Activated T-helper 1 cell treated with anti-CD3 and anti-CD28 coated beads, Interleukin-12 subunit alpha, Interleukin-12 subunit beta, Interleukin-2, Interleukin-4 antibody, amounts not matched to agents 30 ng/mL and 10 ng/mL and 1 ng/mL, durations not matched to agents 14 hours and 24 hours and 36 hours (primary cell): ENCODE measurements around the gene GREM1. TPM values are rescaled to one million over a fixed set of nuclear protein-coding genes. Genes with fewer than 3 reads are reported as not detected.
A peak's percentile ranks its signal among the peaks of the same experiment; 100 is the strongest.

ENCODE experiments used
- DNase-seq: peaks from one replicate; pipeline ENCODE4 v3.0.0; 2021; ENCODE audit warnings: low spot score
- H3K27ac Mint-ChIP-seq: one replicate; pipeline ENCODE4 v1.8.0; 2021; ENCODE audit warnings: mild to moderate bottlenecking, mixed read lengths
- H3K27me3 Mint-ChIP-seq: one replicate; pipeline ENCODE4 v1.8.0; 2022; ENCODE audit warnings: mild to moderate bottlenecking, moderate library complexity, mixed read lengths; ENCODE audit not compliant: insufficient read depth
- H3K36me3 Mint-ChIP-seq: one replicate; pipeline ENCODE4 v1.8.0; 2021; ENCODE audit warnings: low read depth, mixed read lengths
- H3K4me1 Mint-ChIP-seq: one replicate; pipeline ENCODE4 v1.8.0; 2021; ENCODE audit warnings: low read depth, mixed read lengths
- H3K4me3 Mint-ChIP-seq: one replicate; pipeline ENCODE4 v1.8.0; 2021; ENCODE audit warnings: mild to moderate bottlenecking, moderate library complexity, mixed read lengths
- H3K9me3 Mint-ChIP-seq: one replicate; pipeline ENCODE4 v1.8.0; 2021; ENCODE audit warnings: mixed read lengths
- intact Hi-C: fragments of 100-400 bp; cut with micrococcal nuclease; formaldehyde crosslinking; loops from one replicate; pipeline ENCODE4 v1.15.1; 2024
- total RNA-seq: library from RNA; stranded (reverse); gene quantifications from 2 replicates; pipeline ENCODE4 v1.2.3, GENCODE V29; 2022

The GREM1 gene
- total RNA-seq, 1 donor from 2014 or later, result not detected

DNA sequence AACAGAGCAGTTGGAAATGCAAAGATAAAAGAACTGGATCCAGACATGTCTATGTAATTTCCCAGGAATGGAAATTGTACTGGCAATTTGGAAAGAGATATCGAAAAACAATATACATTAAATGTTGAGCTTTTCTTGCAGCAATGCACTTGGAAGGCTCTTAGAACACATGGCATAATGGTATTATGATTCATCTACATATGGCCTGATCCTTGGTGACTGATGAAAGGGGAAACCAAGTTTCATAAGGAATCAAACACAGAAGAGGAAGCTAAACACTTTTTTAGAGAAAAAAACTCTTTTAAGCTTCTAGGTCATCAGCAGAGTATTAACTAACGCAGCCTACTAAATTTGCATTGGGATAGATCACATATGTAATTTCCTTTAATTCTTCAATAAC is 12.4 kb upstream of the GREM1 start:
- no peaks in the 10 kb centered on the region for H3K9me3 Mint-ChIP-seq
- H3K36me3 Mint-ChIP-seq, result peaks cover 2% of the 10 kb centered on the region
- H3K27me3 Mint-ChIP-seq, result peaks cover 25% of the 10 kb centered on the region
- DNase-seq, result no peak
- intact Hi-C loops, result no loop called here
- H3K4me3 Mint-ChIP-seq, result no peak overlapping the region
- no peak overlapping the region for H3K27ac Mint-ChIP-seq
- H3K4me1 Mint-ChIP-seq, result no peaks in the 10 kb centered on the region

DNA sequence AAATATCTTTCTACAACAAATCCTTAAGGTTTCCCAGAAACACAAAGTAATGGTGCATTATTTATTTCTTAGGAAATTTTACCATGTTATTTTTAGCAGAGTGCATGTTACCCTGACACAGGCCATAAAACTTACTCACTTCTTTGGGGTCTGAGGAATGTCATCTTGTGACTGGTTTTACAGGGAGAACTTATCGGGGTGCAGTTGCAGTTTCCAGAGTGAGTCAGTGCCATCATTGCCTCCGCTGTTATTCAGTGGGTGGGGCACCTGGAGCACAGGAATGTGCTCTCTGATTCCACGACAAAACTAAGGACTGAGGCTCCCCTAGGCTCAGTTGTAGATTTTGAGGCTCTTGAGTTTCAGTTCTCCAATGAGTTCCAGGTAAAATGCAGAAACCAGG is 11.1 kb upstream of the GREM1 start:
- H3K4me3 Mint-ChIP-seq, result no peak overlapping the region
- intact Hi-C loops, result no loop called here

DNA sequence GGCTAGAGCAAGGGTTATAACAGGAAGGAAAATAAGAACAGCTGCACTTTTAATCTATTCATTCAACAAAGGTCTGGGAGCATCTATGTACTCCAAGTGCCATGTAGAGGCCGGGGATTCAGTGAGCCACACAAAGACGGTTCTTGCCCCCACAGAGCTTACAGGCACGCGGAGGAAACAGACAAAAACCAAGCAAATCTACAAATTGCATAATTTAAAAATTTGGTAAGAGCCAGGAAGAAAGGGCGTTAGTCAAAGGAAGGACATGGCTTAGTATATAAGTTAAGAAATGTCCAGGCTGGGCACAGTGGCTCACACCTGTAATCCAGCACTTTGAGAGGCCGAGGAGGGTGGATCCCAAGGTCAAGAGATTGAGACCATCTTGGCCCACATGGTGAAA is 10.4 kb upstream of the GREM1 start:
- Mint-ChIP-seq H3K27ac (no peak overlapping the region), H3K4me3 (no peak overlapping the region), H3K27me3 (peaks cover 31% of the 10 kb centered on the region), H3K9me3 (no peaks in the 10 kb centered on the region), H3K4me1 (no peaks in the 10 kb centered on the region), H3K36me3 (peaks cover 2% of the 10 kb centered on the region)
- no peak for DNase-seq
- intact Hi-C loops, result no loop called here

More for the DNA sequence above, 11.1 kb upstream of the GREM1 start:
- DNase-seq, result no peak
- Mint-ChIP-seq H3K9me3 (no peaks in the 10 kb centered on the region), H3K36me3 (peaks cover 2% of the 10 kb centered on the region), H3K27me3 (peaks cover 29% of the 10 kb centered on the region), H3K4me1 (no peaks in the 10 kb centered on the region), H3K27ac (no peak overlapping the region)

DNA sequence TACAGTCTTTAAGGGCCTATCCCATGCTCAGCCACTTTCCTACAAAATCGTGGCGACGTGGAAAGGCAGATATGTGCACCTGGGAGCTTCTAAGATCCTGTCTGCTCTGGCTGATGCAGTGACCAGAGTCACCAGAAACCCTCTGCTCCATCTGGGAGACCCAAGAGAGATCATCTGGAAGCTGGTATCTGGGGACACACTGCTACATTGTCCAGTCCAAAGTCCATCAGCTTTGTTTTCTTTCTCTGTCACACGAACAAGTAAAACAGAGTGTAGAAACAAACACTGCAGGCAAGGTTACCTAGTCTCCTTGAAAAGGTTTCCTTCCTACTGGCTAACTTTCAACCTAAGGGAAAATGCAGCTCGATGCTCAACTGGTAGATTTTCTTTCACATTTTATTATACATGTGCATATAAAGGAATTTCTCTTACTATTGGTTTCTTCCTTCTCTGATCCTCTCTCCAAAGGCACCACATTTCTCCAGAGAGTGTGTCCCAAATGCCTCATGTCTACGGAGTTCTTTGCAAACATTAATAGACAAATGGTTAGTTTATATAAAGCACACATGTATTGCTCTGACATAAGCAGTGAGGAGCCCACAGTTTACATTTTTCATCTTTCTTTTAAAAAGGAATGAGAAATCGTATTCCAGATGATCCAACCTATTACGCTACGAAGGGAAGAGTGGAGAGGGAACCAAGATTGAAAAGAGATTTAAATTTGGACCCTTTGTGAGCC is 8.3 kb upstream of the GREM1 start:
- H3K9me3 Mint-ChIP-seq, result no peaks in the 10 kb centered on the region
- peaks cover 33% of the 10 kb centered on the region for H3K27me3 Mint-ChIP-seq
- intact Hi-C loops, result no loop called here
- DNase-seq, result no peak
- H3K4me3 Mint-ChIP-seq, result no peak overlapping the region
- no peaks in the 10 kb centered on the region for H3K4me1 Mint-ChIP-seq
- H3K27ac Mint-ChIP-seq, result no peak overlapping the region
- peaks cover 2% of the 10 kb centered on the region for H3K36me3 Mint-ChIP-seq

DNA sequence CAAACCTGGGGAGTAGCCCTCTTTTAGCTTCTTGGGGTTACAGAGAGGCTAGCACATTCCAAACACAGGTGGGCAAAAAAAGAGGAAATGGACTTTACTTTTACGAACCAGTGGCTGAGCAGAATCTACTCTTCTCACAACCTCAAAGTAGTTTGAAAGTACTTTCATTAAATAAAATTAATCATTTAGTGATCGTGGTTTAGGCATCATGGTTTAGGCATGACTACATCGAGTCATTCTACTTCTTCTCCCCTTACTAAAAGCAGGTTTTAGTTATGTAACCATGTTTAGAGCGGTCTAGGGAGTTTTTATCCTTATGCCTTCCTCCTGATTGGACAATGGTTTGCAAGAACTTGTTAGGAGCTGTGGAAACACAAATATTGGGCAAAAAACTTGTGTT is 2.5 kb upstream of the GREM1 start:
- H3K36me3 Mint-ChIP-seq, result peaks cover 1% of the 10 kb centered on the region

DNA sequence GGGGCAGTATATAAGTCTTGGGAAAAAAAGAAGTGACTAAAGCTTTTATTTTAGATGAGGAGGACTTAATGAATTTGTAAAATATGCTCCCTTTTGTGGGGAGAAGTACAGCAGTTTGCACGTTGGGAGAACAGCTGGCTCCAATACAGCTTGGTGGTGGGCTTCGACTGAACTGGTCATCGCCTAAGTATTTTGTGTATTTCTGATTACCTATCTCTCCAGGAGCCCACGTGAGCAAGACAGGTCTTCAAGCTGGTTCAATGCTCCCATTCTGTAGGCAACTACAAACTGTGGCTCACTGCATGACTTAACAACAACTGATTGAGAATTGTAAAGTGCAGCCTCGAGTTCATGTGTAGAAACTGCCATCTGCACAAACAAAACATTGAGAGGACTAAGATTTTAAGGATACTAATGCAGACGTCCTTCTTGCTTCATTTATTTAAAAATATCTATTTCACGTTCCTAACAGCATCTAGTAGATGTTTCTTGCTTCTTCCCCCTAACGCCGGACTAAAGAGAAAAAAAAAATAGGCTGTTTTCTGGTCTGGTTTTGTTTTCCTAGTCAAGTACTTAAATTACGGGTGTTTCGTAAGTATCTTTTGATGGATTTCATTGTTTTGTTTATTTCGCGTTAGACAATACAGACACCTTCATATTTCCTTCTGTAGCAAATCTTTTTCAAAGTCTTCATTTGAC is 1.4 kb upstream of the GREM1 start:
- intact Hi-C loops, result no loop called here
- Mint-ChIP-seq H3K27me3 (peaks cover 64% of the 10 kb centered on the region), H3K27ac (no peak overlapping the region)

More for the DNA sequence above, 2.5 kb upstream of the GREM1 start:
- Mint-ChIP-seq H3K27ac (no peak overlapping the region), H3K4me1 (peaks cover 7% of the 10 kb centered on the region), H3K27me3 (peaks cover 60% of the 10 kb centered on the region), H3K9me3 (no peaks in the 10 kb centered on the region), H3K4me3 (no peak overlapping the region)
- intact Hi-C loops, result no loop called here
- no peak for DNase-seq

DNA sequence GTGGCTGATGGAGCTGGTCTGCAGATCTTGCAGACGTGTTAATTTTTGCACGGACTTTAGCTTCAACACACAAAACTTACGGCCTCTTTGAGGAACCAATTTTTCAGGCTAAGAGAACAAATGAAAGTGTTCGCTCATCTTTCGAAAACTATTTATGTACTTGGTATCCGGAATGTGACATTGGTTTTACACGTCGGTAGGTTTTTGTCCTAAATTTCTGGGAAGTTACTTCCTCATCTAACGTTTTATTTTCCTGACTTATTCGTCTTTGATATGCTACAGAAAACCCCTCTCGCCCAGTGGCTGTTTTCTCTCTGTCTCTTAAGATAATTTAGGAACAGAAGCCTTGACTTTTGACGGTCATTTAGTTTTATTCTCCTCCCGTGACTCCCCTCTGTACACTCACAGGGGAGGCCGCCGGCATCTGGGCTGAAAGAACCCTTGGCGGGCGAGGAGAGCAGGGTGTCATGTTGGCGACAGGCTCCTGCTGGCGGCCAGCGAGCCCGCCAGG is 834 bp upstream of the GREM1 start:
- Mint-ChIP-seq H3K4me3 (no peak overlapping the region), H3K36me3 (peaks cover 1% of the 10 kb centered on the region), H3K27me3 (peaks cover 67% of the 10 kb centered on the region), H3K9me3 (no peaks in the 10 kb centered on the region), H3K4me1 (peaks cover 7% of the 10 kb centered on the region), H3K27ac (no peak overlapping the region)
- no peak for DNase-seq
- intact Hi-C loops, result no loop called here

More for the DNA sequence above, 1.4 kb upstream of the GREM1 start:
- no peak for DNase-seq
- H3K36me3 Mint-ChIP-seq, result peaks cover 1% of the 10 kb centered on the region
- H3K4me1 Mint-ChIP-seq, result peaks cover 7% of the 10 kb centered on the region
- H3K4me3 Mint-ChIP-seq, result no peak overlapping the region
- H3K9me3 Mint-ChIP-seq, result no peaks in the 10 kb centered on the region

DNA sequence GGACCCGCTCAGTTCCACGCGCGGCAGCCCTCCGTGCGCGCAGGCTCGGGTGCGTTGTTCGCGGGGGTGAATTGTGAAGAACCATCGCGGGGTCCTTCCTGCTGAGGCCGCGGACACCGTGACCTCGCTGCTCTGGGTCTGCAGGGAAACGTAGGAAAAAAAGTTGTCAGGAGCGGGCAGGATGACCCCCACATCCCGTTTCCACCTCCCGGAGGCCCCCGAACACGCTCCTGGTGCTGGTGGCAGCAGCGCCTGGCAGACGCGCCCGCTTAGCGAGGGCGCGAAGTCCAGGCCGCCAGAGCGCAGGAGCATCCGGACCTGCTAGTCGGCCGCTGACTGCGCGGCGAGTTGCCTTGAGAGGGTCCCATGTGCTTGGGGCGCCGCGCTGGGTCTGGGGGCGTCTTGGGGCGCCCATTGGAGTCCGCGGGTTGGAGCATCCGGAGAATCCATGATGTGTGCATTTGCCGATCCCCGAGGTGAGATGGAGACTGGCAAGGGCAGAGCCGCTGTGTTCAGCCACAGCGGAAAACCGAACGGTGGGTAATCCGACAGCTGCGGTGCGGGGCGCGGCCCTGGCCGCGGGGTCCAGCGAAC is 520 bp downstream of the GREM1 start:
- no peak overlapping the region for H3K27ac Mint-ChIP-seq
- peaks cover 69% of the 10 kb centered on the region for H3K27me3 Mint-ChIP-seq
- peaks cover 16% of the 10 kb centered on the region for H3K4me1 Mint-ChIP-seq
- intact Hi-C loops, result no loop called here
- peaks cover 1% of the 10 kb centered on the region for H3K36me3 Mint-ChIP-seq
- no peaks in the 10 kb centered on the region for H3K9me3 Mint-ChIP-seq
- DNase-seq, result no peak
- H3K4me3 Mint-ChIP-seq, result no peak overlapping the region

DNA sequence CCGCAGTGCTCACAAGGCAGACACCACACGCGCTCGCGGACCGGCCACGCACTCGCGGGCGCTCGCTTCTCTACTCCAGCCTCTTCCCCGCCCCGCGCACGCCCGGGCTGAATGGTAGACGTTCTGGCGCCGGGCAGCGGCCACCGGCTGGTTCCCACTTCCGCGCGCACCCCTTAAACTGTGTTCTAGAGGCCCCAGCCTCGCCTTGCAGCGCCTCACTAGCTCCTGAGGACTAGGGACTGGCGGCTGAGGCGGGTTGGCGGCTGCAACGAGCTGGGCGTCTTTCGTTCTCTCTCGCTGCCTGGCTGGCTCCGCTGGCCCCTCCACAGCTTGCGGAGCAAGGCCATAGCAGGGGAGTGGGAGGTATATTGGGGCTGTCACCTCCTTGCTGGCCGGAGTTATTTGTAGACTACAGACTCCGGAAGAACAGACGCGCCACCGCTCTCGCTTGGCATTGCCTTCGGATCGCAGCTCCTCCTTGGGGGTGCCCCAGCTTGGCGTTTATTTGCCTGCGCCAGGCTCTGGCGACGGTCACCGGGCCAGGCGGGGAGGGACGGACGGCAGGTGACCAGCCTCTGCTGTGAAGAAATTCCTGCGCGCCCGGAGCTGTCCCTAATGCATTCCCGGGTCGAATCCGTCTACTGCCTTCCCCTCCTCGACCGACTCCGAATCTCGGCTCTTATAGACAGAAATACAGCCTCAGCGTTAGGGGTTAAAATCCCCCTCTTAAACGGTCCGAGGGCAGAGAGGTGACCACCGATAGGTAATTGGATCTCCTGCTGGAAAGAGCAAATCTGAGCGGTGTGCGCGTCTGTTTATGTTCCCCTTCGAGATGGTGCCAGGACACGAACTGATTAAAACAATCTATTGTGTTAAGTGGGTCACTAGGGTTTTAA is 1.3 kb downstream of the GREM1 start:
- DNase-seq, result no peak
- H3K9me3 Mint-ChIP-seq, result no peaks in the 10 kb centered on the region
- H3K4me1 Mint-ChIP-seq, result peaks cover 16% of the 10 kb centered on the region
- intact Hi-C loops, result no loop called here
- H3K4me3 Mint-ChIP-seq, result peak overlapping the region; percentile 20
- H3K27ac Mint-ChIP-seq, result peak overlapping the region; percentile 26
- H3K36me3 Mint-ChIP-seq, result peaks cover 1% of the 10 kb centered on the region
- peaks cover 66% of the 10 kb centered on the region for H3K27me3 Mint-ChIP-seq

DNA sequence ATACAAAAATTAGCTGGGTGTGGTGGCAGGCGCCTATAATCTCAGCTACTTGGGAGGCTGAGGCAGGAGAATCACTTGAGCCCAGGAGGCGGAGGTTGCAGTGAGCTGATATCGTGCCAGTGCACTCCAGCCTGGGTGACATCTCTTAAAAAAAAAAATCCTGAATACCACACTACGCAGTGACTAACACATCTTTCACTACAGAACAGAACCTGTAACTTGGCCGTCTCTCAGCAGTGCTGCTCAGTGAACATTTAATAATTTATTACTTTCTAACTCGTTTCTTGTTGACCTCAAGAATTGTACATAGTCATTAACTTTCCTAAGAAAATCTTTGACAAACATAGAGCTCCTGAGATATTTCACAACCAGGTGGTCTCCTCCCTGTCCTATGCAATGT is 3.8 kb downstream of the GREM1 start:
- H3K36me3 Mint-ChIP-seq, result no peaks in the 10 kb centered on the region
- DNase-seq, result no peak
- intact Hi-C loops, result no loop called here
- no peak overlapping the region for H3K4me3 Mint-ChIP-seq
- H3K4me1 Mint-ChIP-seq, result peaks cover 13% of the 10 kb centered on the region
- no peak overlapping the region for H3K27ac Mint-ChIP-seq
- peaks cover 9% of the 10 kb centered on the region for H3K9me3 Mint-ChIP-seq
- H3K27me3 Mint-ChIP-seq, result peaks cover 57% of the 10 kb centered on the region

DNA sequence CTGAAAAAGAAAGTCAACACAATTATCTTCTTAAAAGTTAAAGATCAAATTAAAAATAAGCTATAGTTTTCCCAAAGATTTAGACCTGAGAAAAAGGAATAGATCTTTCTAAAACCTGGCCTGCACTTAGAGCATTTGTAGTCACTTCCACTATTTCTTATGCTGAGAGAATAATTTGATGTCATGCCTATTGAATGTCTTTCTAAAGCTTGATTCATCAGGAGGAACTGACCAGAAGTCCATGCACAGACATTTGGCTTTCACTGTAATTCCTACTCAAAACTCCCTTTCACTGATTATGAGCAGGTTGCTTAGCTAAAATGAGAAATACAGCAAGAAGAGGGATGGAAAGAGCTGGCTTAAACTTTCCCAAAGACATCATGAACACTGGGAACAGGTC is 4.3 kb downstream of the GREM1 start:
- intact Hi-C loops, result no loop called here
- Mint-ChIP-seq H3K36me3 (no peaks in the 10 kb centered on the region), H3K4me3 (no peak overlapping the region), H3K27ac (no peak overlapping the region), H3K27me3 (peaks cover 52% of the 10 kb centered on the region), H3K9me3 (peaks cover 9% of the 10 kb centered on the region), H3K4me1 (peaks cover 9% of the 10 kb centered on the region)
- DNase-seq, result no peak

DNA sequence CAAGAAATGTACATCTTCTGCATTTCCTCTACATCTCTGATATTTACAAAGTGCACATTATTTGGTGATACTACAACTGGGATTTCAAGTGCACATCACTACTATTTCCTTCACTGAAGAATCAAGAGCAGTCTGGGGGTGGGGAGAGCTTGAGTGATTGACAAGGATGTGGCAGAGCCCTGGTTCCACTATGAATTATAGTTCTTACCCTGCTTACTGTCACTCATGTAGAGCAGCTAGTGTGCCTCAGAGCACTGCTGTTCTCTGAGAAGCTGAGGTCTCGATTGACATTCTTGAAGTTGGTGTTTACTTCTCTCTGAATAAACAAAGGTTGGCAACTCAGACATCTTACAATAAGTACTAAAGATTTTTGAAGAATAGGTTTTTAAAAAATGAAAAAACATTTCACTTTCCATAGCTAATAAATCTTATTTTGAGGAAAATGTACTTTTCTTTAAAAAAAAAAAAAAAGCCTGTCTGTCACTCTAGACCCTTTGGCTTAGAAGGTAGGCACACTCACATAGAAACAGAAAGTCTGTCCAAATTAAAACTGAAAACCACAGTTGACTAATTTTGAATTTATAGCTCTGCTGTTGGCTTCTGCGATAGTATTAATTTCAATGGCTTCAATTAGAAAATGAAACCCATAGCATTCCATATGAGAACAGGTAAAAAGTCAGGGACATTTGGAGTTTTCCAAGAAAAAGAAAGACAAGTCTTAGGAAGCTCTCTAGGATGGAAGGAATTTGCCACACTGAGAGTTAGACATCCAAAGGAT is 5.6 kb downstream of the GREM1 start:
- no peak for DNase-seq
- intact Hi-C loops, result no loop called here
- no peak overlapping the region for H3K4me3 Mint-ChIP-seq
- H3K27me3 Mint-ChIP-seq, result peaks cover 48% of the 10 kb centered on the region
- peaks cover 9% of the 10 kb centered on the region for H3K4me1 Mint-ChIP-seq
- no peaks in the 10 kb centered on the region for H3K36me3 Mint-ChIP-seq
- peaks cover 9% of the 10 kb centered on the region for H3K9me3 Mint-ChIP-seq
- no peak overlapping the region for H3K27ac Mint-ChIP-seq
